HepG2 (cell line): Measurements from ENCODE around the gene KIAA1191. TPM values are rescaled to one million over a fixed set of nuclear protein-coding genes. Genes with fewer than 3 reads are reported as not detected.

Experiments used
- DDIT3 ChIP-seq: sonication (generic); formaldehyde crosslinking; IDR thresholded peaks from 2 replicates; pipeline ENCODE4 v1.4.0; 2020; ENCODE audit warnings: mild to moderate bottlenecking, missing genetic modification reagents
- DNMT1 ChIP-seq: sonication (generic); formaldehyde crosslinking; IDR thresholded peaks from 2 replicates; pipeline ENCODE4 v1.5.1; 2020; ENCODE audit warnings: mild to moderate bottlenecking, missing genetic modification reagents
- HBP1 ChIP-seq: IDR thresholded peaks from 2 replicates; pipeline ENCODE4 v1.6.1; 2016; ENCODE audit warnings: low read depth, control low read depth
- HDAC1 ChIP-seq: sonication (generic); formaldehyde crosslinking; IDR thresholded peaks from 2 replicates; pipeline ENCODE4 v1.5.1; 2020; ENCODE audit warnings: mild to moderate bottlenecking, missing genetic modification reagents
- IKZF1 ChIP-seq: fragments of 450-650 bp; IDR thresholded peaks from 2 replicates; pipeline ENCODE4 v1.7.1; 2016
- ISX ChIP-seq: sonication (generic); formaldehyde crosslinking; conservative IDR thresholded peaks from 2 replicates; pipeline ENCODE4 v1.5.0; 2020; ENCODE audit warnings: missing genetic modification reagents
- MAFK ChIP-seq, 2 experiments: IDR thresholded peaks in 1 of 2; conservative IDR thresholded peaks in 1 of 2; 2 replicates each; pipeline ENCODE4 v1.6.1; 2011; ENCODE audit warnings: improper control_type of control experiment in 2 of 2, low read length in 2 of 2
- MATR3 ChIP-seq: sonication (generic); formaldehyde crosslinking; IDR thresholded peaks from 2 replicates; pipeline ENCODE4 v1.4.0; 2020; ENCODE audit warnings: missing genetic modification reagents
- NCOR1 ChIP-seq: fragments of 200-600 bp; sonication (generic); IDR thresholded peaks from 2 replicates; pipeline ENCODE4 v1.7.0; 2017; ENCODE audit warnings: antibody characterized with exemption, low read length, borderline replicate concordance
- NR1H2 ChIP-seq: sonication (generic); formaldehyde crosslinking; IDR thresholded peaks from 2 replicates; pipeline ENCODE4 v1.8.1; 2022; ENCODE audit warnings: low read depth, missing genetic modification reagents, borderline replicate concordance
- NR2C2 ChIP-seq: sonication (generic); formaldehyde crosslinking; IDR thresholded peaks from 2 replicates; pipeline ENCODE4 v1.4.0; 2020; ENCODE audit warnings: missing genetic modification reagents, mild to moderate bottlenecking, moderate library complexity, borderline replicate concordance
- NR2F2 ChIP-seq: IDR thresholded peaks from 2 replicates; pipeline ENCODE4 v1.6.1; 2012; ENCODE audit warnings: low read depth, inconsistent platforms, borderline replicate concordance
- PHF5A ChIP-seq: IDR thresholded peaks from one replicate; pipeline ENCODE4 v1.6.1; 2018; ENCODE audit warnings: low read depth, missing genetic modification reagents; ENCODE audit not compliant: unreplicated experiment
- PRMT3 ChIP-seq: sonication (generic); formaldehyde crosslinking; IDR thresholded peaks from 2 replicates; pipeline ENCODE4 v1.8.1; 2022; ENCODE audit warnings: low read depth, mild to moderate bottlenecking, moderate library complexity, missing genetic modification reagents, borderline replicate concordance
- SMAD3 ChIP-seq: sonication (generic); formaldehyde crosslinking; IDR thresholded peaks from 2 replicates; pipeline ENCODE4 v1.4.0; 2020; ENCODE audit warnings: missing genetic modification reagents
- SMYD3 ChIP-seq: sonication (generic); formaldehyde crosslinking; IDR thresholded peaks from 2 replicates; pipeline ENCODE4 v1.8.1; 2023; ENCODE audit warnings: mild to moderate bottlenecking, missing genetic modification reagents
- SP140L ChIP-seq: sonication (generic); formaldehyde crosslinking; IDR thresholded peaks from 2 replicates; pipeline ENCODE4 v1.4.0; 2020; ENCODE audit warnings: missing genetic modification reagents, borderline replicate concordance
- SSRP1 ChIP-seq: IDR thresholded peaks from 2 replicates; pipeline ENCODE4 v1.6.1; 2016; ENCODE audit warnings: control low read depth
- STAT5B ChIP-seq: sonication (generic); formaldehyde crosslinking; IDR thresholded peaks from 2 replicates; pipeline ENCODE4 v1.4.0; 2020; ENCODE audit warnings: missing genetic modification reagents
- TBX3 ChIP-seq: fragments of 450-650 bp; IDR thresholded peaks from 2 replicates; pipeline ENCODE4 v1.6.1; 2017; ENCODE audit warnings: antibody characterized with exemption, mild to moderate bottlenecking, inconsistent platforms, borderline replicate concordance
- TRIM22 ChIP-seq: fragments of 450-650 bp; IDR thresholded peaks from 2 replicates; pipeline ENCODE4 v1.6.1; 2017
- ZFP1 ChIP-seq: IDR thresholded peaks from 2 replicates; pipeline ENCODE4 v1.6.1; 2016
- ZNF121 ChIP-seq: sonication (generic); formaldehyde crosslinking; IDR thresholded peaks from 2 replicates; pipeline ENCODE4 v1.5.0; 2020; ENCODE audit warnings: mild to moderate bottlenecking, missing genetic modification reagents
- ZNF503 ChIP-seq: sonication (generic); formaldehyde crosslinking; IDR thresholded peaks from 2 replicates; pipeline ENCODE4 v1.4.0; 2020; ENCODE audit warnings: missing genetic modification reagents
- ZNF547 ChIP-seq: sonication (generic); formaldehyde crosslinking; IDR thresholded peaks from 2 replicates; pipeline ENCODE4 v1.5.1; 2020; ENCODE audit warnings: mild to moderate bottlenecking, missing genetic modification reagents
- ZNF709 ChIP-seq: sonication (generic); formaldehyde crosslinking; IDR thresholded peaks from 2 replicates; pipeline ENCODE4 v1.5.0; 2020; ENCODE audit warnings: mild to moderate bottlenecking, missing genetic modification reagents
- ZNF766 ChIP-seq: sonication (generic); formaldehyde crosslinking; IDR thresholded peaks from 2 replicates; pipeline ENCODE4 v1.5.0; 2020; ENCODE audit warnings: missing genetic modification reagents, borderline replicate concordance
- ZNF775 ChIP-seq: sonication (generic); formaldehyde crosslinking; IDR thresholded peaks from 2 replicates; pipeline ENCODE4 v1.4.0; 2020; ENCODE audit warnings: missing genetic modification reagents, mild to moderate bottlenecking, moderate library complexity, borderline replicate concordance
- polyA plus RNA-seq, 8 experiments: library from polyadenylated mRNA; depleted of rRNA in 3 of 8; stranded (reverse) in 7 of 8; unstranded in 1 of 8; fragments of >200 nt; fragmentation: Illumina TruSeq in 4 of 8; extraction: Trizol in 4 of 8; gene quantifications; 2 replicates each; pipeline versions ENCODE4 v1.2.1 to v1.2.3, GENCODE V29; 2011 to 2016; ENCODE audit warnings: low read depth in 4 of 8, missing spikeins in 1 of 8, mixed read lengths in 1 of 8; ENCODE audit not compliant: insufficient read depth in 1 of 8
- total RNA-seq, 5 experiments: library from RNA; depleted of rRNA; stranded (reverse); fragments of >200 nt; fragmentation: Illumina TruSeq; extraction: Trizol; gene quantifications; 2 replicates each; pipeline ENCODE4 v1.2.3, GENCODE V29; 2016; ENCODE audit warnings: low read depth in 1 of 5

The KIAA1191 gene
- total and polyA plus RNA-seq, 2 of the 13 experiments (the other 11 are each of a cell fraction or from before 2014, with no cell fraction given) = 63.6 to 103 TPM

- TF ChIP-seq HBP1 (CRISPR knock-in tag) (peak; percentile 55; the same call in 1 of the 2 replicates), SSRP1 (no peak), ZNF775 (no peak), IKZF1 (no peak), SMYD3 (CRISPR knock-in tag) (no peak), ZFP1 (CRISPR knock-in tag) (0 out of 2 replicates have a peak, but pooled peaks have one; percentile 23), DNMT1 (CRISPR knock-in tag) (no peak), ISX (CRISPR knock-in tag) (no peak), ZNF547 (CRISPR knock-in tag) (peak; percentile 81), TRIM22 (no peak), SMAD3 (CRISPR knock-in tag) (peak; percentile 95), ZNF709 (CRISPR knock-in tag) (peak; percentile 88; the same call in 1 of the 2 replicates), PHF5A (CRISPR knock-in tag) (no peak), PRMT3 (CRISPR knock-in tag) (no peak), TBX3 (no peak), ZNF503 (CRISPR knock-in tag) (no peak), NR1H2 (CRISPR knock-in tag) (no peak), MATR3 (CRISPR knock-in tag) (no peak), SP140L (CRISPR knock-in tag) (no peak), NR2F2 (no peak), ZNF766 (no peak), NR2C2 (CRISPR knock-in tag) (peak; percentile 67; the same call in 1 of the 2 replicates), DDIT3 (CRISPR knock-in tag) (no peak), ZNF121 (CRISPR knock-in tag) (no peak), STAT5B (0 out of 2 replicates have a peak, but pooled peaks have one; percentile 58), NCOR1 (no peak), HDAC1 (peak; percentile 85; the same call in 1 of the 2 replicates), MAFK (conservative IDR thresholded peaks at IDR 0.05 in 1 of 2, IDR thresholded peaks at IDR 0.05 in 1 of 2; ENCODE audit: low read length in 2 of 2) (no peak)
These were observed at the start of gene KIAA1191 (continued) for GRCh38 chr5:176361437-176362232.
